ENCODE measurements around the gene TOR4A.

Gene TOR4A

GRCh38 chr9:137303151-137303892 is 25.8 kb downstream of the TOR4A start:
- H3K4me3 ChIP-seq (ENCODE audit: low read depth, low read length), result no peak overlapping the region
- DNase-seq (ENCODE audit: low read depth), result no peak

GRCh38 chr9:137303893-137304382 is 26.4 kb downstream of the TOR4A start:
- DNase-seq (ENCODE audit: low read depth), result no peak
- no peak overlapping the region for H3K4me3 ChIP-seq (ENCODE audit: low read depth, low read length)

- H3K4me3 ChIP-seq (ENCODE audit: low read depth, low read length), result no peak overlapping the region
- DNase-seq (ENCODE audit: low read depth), result no peak
Measured at GRCh38 chr9:137304383-137305059, 27.0 kb downstream of the TOR4A start.

- H3K4me3 ChIP-seq (ENCODE audit: low read depth, low read length), result no peak overlapping the region
- no peak for DNase-seq (ENCODE audit: low read depth)
Measured at GRCh38 chr9:137305060-137305797, 27.7 kb downstream of the TOR4A start.

GRCh38 chr9:137305798-137306065 is 28.2 kb downstream of the TOR4A start:
- H3K4me3 ChIP-seq (ENCODE audit: low read depth, low read length), result no peak overlapping the region
- DNase-seq (ENCODE audit: low read depth), result no peak

- H3K4me3 ChIP-seq (ENCODE audit: low read depth, low read length), result no peak overlapping the region
- no peak for DNase-seq (ENCODE audit: low read depth)
Measured at GRCh38 chr9:137306066-137306849, 28.7 kb downstream of the TOR4A start.

- H3K4me3 ChIP-seq (ENCODE audit: low read depth, low read length), result no peak overlapping the region
- no peak for DNase-seq (ENCODE audit: low read depth)
Measured at GRCh38 chr9:137306850-137307254, 29.3 kb downstream of the TOR4A start.

- DNase-seq (ENCODE audit: low read depth), result no peak
- H3K4me3 ChIP-seq (ENCODE audit: low read depth, low read length), result no peak overlapping the region
Measured at GRCh38 chr9:137307255-137308056, 29.9 kb downstream of the TOR4A start.

- DNase-seq (ENCODE audit: low read depth), result no peak
- H3K4me3 ChIP-seq (ENCODE audit: low read depth, low read length), result no peak overlapping the region
Measured at GRCh38 chr9:137308057-137308619, 30.6 kb downstream of the TOR4A start.

- no peak for DNase-seq (ENCODE audit: low read depth)
- no peak overlapping the region for H3K4me3 ChIP-seq (ENCODE audit: low read depth, low read length)
Measured at GRCh38 chr9:137309368-137310188, 32.1 kb downstream of the TOR4A start.

GRCh38 chr9:137310189-137311052 is 32.9 kb downstream of the TOR4A start:
- H3K4me3 ChIP-seq (ENCODE audit: low read depth, low read length), result no peak overlapping the region
- DNase-seq (ENCODE audit: low read depth), result no peak

- H3K4me3 ChIP-seq (ENCODE audit: low read depth, low read length), result no peak overlapping the region
- DNase-seq (ENCODE audit: low read depth), result no peak
Measured at GRCh38 chr9:137311171-137311985, 33.9 kb downstream of the TOR4A start.

- no peak for DNase-seq (ENCODE audit: low read depth)
- no peak overlapping the region for H3K4me3 ChIP-seq (ENCODE audit: low read depth, low read length)
Measured at GRCh38 chr9:137311986-137312851, 34.7 kb downstream of the TOR4A start.

GRCh38 chr9:137312852-137313325 is 35.4 kb downstream of the TOR4A start:
- H3K4me3 ChIP-seq (ENCODE audit: low read depth, low read length), result no peak overlapping the region
- DNase-seq (ENCODE audit: low read depth), result no peak

GRCh38 chr9:137313326-137313936 is 35.9 kb downstream of the TOR4A start:
- DNase-seq (ENCODE audit: low read depth), result no peak
- H3K4me3 ChIP-seq (ENCODE audit: low read depth, low read length), result no peak overlapping the region

All from skeletal muscle cell (primary cell).